GM20431 (cell line): Measurements from ENCODE around the gene EIF2B5.
"Not testable (repeated sequence)": the region's sequence is repeated elsewhere in the genome, so short reads cannot be mapped to it uniquely, and the experiment has no call there.

Experiments
- in situ Hi-C: fragments of 300-500 bp; cut with MseI, MboI; formaldehyde crosslinking; loops from one replicate; pipeline ENCODE4 v1.15.0; 2020; ENCODE audit warnings: low sequenced_read_pairs; ENCODE audit not compliant: unreplicated experiment

EIF2B5 gene

GRCh38 chr3:184145111-184145524, 10.0 kb downstream of the EIF2B5 start:
- in situ Hi-C loops = no loop called here

GRCh38 chr3:184145751-184146270, 10.7 kb downstream of the EIF2B5 start:
- in situ Hi-C loops = no loop called here

GRCh38 chr3:184148076-184148475, 12.9 kb downstream of the EIF2B5 start:
- in situ Hi-C loops = no loop called here

GRCh38 chr3:184149123-184149522, 14.0 kb downstream of the EIF2B5 start:
- in situ Hi-C loops = no loop called here

- in situ Hi-C loops = not testable (repeated sequence)
Observed at GRCh38 chr3:184149770-184150169, 14.6 kb downstream of the EIF2B5 start.

GRCh38 chr3:184154885-184155643, 19.9 kb downstream of the EIF2B5 start, which contains the start of gene DVL3:
Gene DVL3, plus strand, starts transcription at chr3:184155377. Its CDS starts 259 bp downstream, at chr3:184155636.
- in situ Hi-C loops = no loop called here

GRCh38 chr3:184155644-184156521, 20.7 kb downstream of the EIF2B5 start:
- in situ Hi-C loops = no loop called here

GRCh38 chr3:184156522-184156955, 21.4 kb downstream of the EIF2B5 start:
- in situ Hi-C loops = no loop called here

GRCh38 chr3:184157206-184157605, 22.0 kb downstream of the EIF2B5 start:
- in situ Hi-C loops = no loop called here

GRCh38 chr3:184158404-184158803, 23.2 kb downstream of the EIF2B5 start:
- in situ Hi-C loops = no loop called here

GRCh38 chr3:184160456-184160855, 25.3 kb downstream of the EIF2B5 start:
- in situ Hi-C loops = no loop called here

GRCh38 chr3:184162571-184163070, 27.5 kb downstream of the EIF2B5 start:
- in situ Hi-C loops = not testable (repeated sequence)

GRCh38 chr3:184164648-184165330, 29.6 kb downstream of the EIF2B5 start:
- in situ Hi-C loops = no loop called here

- in situ Hi-C loops = no loop called here
Observed at GRCh38 chr3:184165543-184165942, 30.4 kb downstream of the EIF2B5 start.

- in situ Hi-C loops = no loop called here
Observed at GRCh38 chr3:184166671-184167070, 31.5 kb downstream of the EIF2B5 start.

- in situ Hi-C loops = no loop called here
Observed at GRCh38 chr3:184167786-184168185, 32.6 kb downstream of the EIF2B5 start.

- in situ Hi-C loops = no loop called here
Observed at GRCh38 chr3:184168363-184169120, 33.4 kb downstream of the EIF2B5 start.

GRCh38 chr3:184169896-184170875, 35.0 kb downstream of the EIF2B5 start:
- in situ Hi-C loops = no loop called here
